ENCODE results near the gene MRPL18. TPM values are rescaled to one million over a fixed set of nuclear protein-coding genes. Genes with fewer than 3 reads are reported as not detected.
A peak's percentile ranks its signal among the peaks of the same experiment; 100 is the strongest.

Gene MRPL18
- total RNA-seq, 1 donor from 2014 or later, result 119 TPM

DNA sequence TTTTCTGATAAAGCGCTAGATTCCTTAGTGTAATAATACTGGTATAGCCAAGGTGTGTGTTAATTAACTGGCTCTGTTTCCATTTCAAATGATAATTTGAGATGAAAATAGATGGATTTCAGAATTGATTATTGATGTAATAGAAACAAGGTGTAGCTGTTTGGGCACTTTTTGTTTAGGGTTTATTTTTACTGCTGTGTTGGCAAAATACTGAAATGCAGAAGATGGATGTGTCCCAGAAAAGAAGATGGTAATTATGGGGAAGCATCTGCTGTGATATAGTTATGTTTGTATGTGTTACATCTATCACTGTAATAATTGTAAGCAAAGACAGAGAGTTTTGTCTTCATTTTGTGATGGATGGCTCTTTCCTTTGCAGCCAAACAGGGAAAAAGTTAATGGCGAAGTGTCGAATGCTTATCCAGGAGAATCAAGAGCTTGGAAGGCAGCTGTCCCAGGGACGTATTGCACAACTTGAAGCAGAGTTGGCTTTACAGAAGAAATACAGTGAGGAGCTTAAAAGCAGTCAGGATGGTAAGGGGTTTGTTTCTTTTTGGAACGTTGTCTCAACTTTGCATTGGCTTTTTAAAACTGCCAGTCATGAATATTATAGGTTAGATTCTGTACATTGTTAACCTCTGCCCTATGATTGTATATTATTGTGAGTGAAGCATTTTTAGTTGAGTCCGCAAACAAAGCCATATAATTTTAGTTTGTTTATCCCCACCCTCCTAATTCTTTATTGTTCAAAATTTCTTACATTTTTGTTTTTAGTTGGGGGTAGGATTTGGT, 37.0 kb upstream of the MRPL18 start:
- H3K4me1 ChIP-seq, result peaks cover 0 to 4% of the 10 kb centered on the region in 2 donors
- H3K9me3 ChIP-seq, result no peaks in the 10 kb centered on the region
- peaks cover 61 to 90% of the 10 kb centered on the region in 2 donors for H3K36me3 ChIP-seq
- DNase-seq (ENCODE audit: low spot score in 2 of 2), result no peak
- H3K4me3 ChIP-seq, result no peak overlapping the region
- H3K27me3 ChIP-seq, result no peaks in the 10 kb centered on the region
- no peak overlapping the region for H3K27ac ChIP-seq
- TF ChIP-seq CTCF (IDR thresholded peaks at IDR 0.05), result no peak
- intact Hi-C loops (cut with DNase I), result loop anchor here (5.0 kb wide), 1 partner anchor 34 kb away; the partner anchor contains the start of gene TCP1

DNA sequence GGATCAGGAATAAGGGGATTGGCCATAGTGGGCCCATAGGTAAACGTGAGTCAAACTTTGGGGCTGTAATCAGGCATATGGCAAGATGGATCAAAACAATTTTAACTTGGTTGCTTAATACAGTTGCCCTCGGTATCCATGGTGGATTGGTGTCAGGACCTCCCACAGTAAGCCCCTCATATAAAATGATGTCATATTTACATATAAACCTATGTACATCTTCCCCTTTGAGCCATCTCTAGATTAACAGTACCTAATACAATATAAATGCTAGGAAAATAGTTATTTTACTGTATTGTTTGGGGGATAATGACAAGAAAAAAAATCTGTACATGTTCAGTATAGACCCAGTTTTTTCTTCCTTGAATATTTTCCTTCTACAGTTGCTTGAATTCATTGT, 35.9 kb upstream of the MRPL18 start:
- Histone ChIP-seq H3K27ac (no peak overlapping the region), H3K4me3 (no peak overlapping the region), H3K9me3 (no peaks in the 10 kb centered on the region), H3K27me3 (no peaks in the 10 kb centered on the region), H3K36me3 (peaks cover 49 to 84% of the 10 kb centered on the region in 2 donors), H3K4me1 (peaks cover 0 to 4% of the 10 kb centered on the region in 2 donors)
- DNase-seq (ENCODE audit: low spot score in 2 of 2), result no peak
- no peak for TF ChIP-seq CTCF (IDR thresholded peaks at IDR 0.05)
- intact Hi-C loops (cut with DNase I), result loop anchor here (5.0 kb wide), 1 partner anchor 33 kb away; the partner anchor contains the start of gene TCP1

DNA sequence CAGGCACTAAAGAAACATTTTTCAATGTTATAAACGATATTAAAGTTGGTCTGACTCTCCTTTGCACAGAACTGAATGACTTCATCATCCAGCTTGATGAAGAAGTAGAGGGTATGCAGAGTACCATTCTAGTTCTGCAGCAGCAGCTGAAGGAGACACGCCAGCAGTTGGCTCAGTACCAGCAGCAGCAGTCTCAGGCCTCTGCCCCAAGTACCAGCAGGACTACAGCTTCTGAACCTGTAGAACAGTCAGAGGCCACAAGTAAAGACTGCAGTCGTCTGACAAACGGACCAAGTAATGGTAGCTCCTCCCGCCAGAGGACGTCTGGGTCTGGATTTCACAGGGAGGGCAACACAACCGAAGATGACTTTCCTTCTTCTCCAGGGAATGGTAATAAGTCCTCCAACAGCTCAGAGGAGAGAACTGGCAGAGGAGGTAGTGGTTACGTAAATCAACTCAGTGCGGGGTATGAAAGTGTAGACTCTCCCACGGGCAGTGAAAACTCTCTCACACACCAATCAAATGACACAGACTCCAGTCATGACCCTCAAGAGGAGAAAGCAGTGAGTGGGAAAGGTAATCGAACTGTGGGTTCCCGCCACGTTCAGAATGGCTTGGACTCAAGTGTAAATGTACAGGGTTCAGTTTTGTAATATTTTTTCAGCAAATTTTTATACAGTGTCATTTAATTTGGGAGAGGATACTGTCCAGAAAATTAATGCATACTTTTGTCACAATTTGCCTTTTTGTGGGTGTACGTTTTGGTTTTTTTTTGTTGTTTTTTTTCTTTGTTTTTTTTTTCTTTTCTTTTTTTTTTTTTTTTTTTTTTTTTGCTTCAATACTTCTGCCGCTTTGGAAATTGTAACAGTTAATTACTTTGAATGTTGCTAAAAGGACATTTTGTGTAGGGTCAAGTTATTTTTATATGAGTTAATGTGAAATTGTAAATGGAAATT, 35.0 kb upstream of the MRPL18 start:
- H3K27ac ChIP-seq, result peak overlapping the region in 1 of 2 donors; percentile 19
- peaks cover 0 to 4% of the 10 kb centered on the region in 2 donors for H3K4me1 ChIP-seq
- H3K27me3 ChIP-seq, result no peaks in the 10 kb centered on the region
- no peak overlapping the region for H3K4me3 ChIP-seq
- no peak for DNase-seq (ENCODE audit: low spot score in 2 of 2)
- no peak for TF ChIP-seq CTCF (IDR thresholded peaks at IDR 0.05)
- H3K36me3 ChIP-seq, result peaks cover 43 to 77% of the 10 kb centered on the region in 2 donors
- no peaks in the 10 kb centered on the region for H3K9me3 ChIP-seq
- intact Hi-C loops (cut with DNase I), result loop anchor here (5.0 kb wide), 1 partner anchor 32 kb away; the partner anchor contains the start of gene TCP1

DNA sequence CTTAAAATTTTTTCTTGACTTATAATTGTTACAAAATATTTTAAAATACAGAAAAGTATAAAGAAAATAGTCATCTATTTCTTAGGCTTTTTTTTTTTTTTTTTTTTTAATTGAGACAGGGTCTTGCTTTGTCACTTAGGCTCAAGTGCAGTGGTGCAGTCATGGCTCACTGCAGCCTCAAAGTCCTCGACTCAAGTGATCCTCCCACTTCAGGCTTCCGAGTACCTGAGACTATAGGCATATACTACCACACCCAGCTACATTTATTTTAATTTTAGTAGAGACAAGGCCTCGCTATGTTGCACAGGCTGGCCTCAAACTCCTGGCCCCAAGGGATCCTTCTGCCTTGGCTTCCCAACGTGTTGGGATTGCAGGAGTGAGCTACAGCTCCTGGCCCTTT, 33.8 kb upstream of the MRPL18 start:
- no peaks in the 10 kb centered on the region for H3K9me3 ChIP-seq
- H3K27ac ChIP-seq, result no peak overlapping the region
- H3K27me3 ChIP-seq, result no peaks in the 10 kb centered on the region
- no peak for TF ChIP-seq CTCF (IDR thresholded peaks at IDR 0.05)
- H3K4me3 ChIP-seq, result no peak overlapping the region
- peaks cover 42 to 65% of the 10 kb centered on the region in 2 donors for H3K36me3 ChIP-seq
- peaks cover 5 to 8% of the 10 kb centered on the region in 2 donors for H3K4me1 ChIP-seq
- intact Hi-C loops (cut with DNase I), result no loop called here
- DNase-seq (ENCODE audit: low spot score in 2 of 2), result no peak

DNA sequence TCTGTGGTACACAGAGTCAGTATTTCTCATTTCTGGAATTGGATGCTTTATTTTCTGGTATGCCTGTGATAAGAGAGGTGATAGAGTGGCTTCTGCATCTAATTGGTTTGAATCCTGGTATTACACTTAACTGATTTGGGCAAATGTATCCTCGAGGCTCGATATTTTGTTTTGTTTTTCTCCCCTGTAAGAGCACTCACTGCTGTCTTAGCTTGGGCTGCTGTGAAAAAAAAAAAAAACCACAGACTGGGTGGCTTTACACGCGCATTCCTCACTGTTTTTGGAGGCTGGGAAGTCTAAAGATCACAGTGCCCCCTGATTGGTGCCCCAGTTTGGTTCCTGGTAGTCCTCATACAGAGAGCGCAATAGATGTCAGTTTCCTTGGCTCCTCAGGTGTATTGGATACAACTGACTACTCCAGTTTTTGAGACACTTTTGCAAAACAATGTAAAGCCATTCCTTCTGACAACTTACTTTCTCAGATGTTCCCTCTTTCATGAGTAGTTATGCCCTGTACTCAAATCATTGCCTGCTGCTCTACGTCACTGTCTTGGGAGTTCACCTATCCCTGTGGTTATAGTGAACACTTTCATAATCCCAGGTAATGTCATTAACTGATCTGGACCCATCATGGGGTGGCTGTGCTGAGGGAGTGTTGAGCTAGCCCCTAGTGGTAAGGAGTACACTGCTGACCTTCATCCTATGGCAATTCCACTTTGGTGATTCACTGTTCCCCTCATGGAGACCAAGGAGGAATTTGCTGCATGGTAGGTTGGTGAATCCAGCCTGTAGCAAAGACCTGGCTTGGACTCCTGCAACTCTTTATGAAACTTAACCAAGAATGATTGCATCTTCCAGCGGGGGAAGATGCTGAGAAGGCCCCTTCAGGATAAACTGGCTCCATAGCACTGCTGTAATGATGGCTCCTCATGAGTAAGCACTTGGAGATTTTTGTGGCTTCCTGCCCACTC, 32.0 kb upstream of the MRPL18 start:
- intact Hi-C loops (cut with DNase I), result no loop called here
- no peak overlapping the region for H3K27ac ChIP-seq
- peaks cover 5 to 14% of the 10 kb centered on the region in 2 donors for H3K4me1 ChIP-seq

More for the DNA sequence above, 32.0 kb upstream of the MRPL18 start:
- peaks cover 24 to 49% of the 10 kb centered on the region in 2 donors for H3K36me3 ChIP-seq
- no peak for DNase-seq (ENCODE audit: low spot score in 2 of 2)
- no peak for TF ChIP-seq CTCF (IDR thresholded peaks at IDR 0.05)
- H3K27me3 ChIP-seq, result no peaks in the 10 kb centered on the region
- H3K9me3 ChIP-seq, result no peaks in the 10 kb centered on the region
- no peak overlapping the region for H3K4me3 ChIP-seq

Measured in ascending aorta (tissue), 2 donors.